Stimulated activated CD8-positive, alpha-beta memory T cell treated with anti-CD3 and anti-CD28 coated beads, Interleukin-4, amount 100 ng/mL, for 1 hour (primary cell): ENCODE results near the gene DYNC1LI2.

Experiments
- DNase-seq, 2 donors: peaks; one replicate each; pipeline ENCODE4 v3.0.0-alpha.2; 2020; ENCODE audit warnings: low read depth in 2 of 2, low spot score in 1 of 2

DYNC1LI2 gene

GRCh38 chr16:66740533-66740932, 10.9 kb downstream of the DYNC1LI2 start:
- no peak for DNase-seq

GRCh38 chr16:66740010-66740409, 11.4 kb downstream of the DYNC1LI2 start:
- DNase-seq, result no peak

DNA sequence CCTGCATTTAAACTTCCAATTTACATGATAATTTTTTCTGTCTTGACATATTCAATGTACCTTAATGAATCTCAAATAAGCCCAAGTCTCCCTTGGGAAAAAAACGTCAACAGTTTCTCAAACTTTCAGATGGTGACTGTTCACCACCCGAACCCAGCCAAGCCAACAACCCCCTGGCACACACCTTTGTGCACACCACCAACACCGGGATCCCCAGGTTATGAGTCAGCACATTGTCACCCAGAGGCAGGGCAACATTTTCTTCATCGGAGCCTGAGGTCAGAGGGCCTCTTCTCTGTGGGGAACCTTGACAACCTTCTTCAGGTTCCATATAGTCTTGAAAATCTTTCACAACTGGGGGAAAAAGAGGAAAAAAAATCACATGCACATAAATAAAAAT, 15.5 kb downstream of the DYNC1LI2 start:
- no peak for DNase-seq

GRCh38 chr16:66731101-66731500, 20.3 kb downstream of the DYNC1LI2 start:
- DNase-seq, result no peak

- DNase-seq, result no peak
These were observed 22.6 kb downstream of the DYNC1LI2 start for GRCh38 chr16:66728804-66729203.

DNA sequence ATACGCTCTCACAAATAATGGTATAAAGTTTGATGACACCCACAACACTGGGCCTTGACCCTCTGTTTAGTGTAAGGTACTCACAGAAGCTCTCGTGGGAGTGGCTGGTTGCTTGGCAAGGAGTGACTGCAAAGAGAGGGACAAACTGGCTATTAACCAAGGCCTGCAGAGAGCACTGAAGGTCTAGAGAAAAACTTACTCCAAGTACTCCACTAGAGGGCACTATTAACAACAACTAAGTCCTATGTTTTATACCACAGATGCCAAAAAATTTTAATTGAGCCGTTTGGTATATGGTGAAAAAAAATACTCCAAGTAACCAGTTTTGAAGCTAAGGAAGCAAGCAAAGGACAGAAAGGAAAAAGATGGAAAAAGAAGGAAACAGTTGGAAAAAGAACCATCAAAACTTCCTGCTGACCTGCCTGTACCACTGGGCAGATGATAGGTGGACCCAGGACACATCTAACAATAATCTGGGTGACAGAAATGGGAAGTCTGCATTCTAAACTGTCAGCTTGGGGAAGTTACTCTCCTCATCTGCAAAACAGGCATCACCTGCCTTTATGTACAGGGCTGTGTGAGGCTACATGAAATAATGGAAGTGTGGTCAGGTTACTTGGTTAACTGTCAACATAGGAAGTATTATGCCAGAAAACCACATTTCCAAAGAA, 23.2 kb downstream of the DYNC1LI2 start:
- no peak for DNase-seq

DNA sequence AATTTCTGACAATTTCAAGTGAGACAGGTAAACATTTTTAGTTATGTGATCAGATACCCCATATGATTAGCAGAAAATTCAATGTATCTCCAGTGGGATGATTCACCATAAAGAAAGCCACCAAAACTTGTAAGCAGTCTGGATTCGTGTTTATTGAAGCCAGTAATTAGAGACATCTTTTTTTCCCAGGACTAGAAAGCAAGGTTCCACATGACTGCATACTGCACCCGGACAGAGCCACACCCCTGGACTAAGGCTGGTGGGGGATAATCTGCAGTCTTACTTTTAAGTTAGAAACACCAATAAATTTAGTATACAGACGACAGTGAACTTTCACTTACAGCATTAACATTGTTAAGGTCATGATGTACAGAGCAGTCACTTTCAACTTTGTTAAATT, 30.6 kb downstream of the DYNC1LI2 start:
- no peak for DNase-seq

- no peak for DNase-seq
These were observed 32.2 kb downstream of the DYNC1LI2 start for GRCh38 chr16:66719246-66719645.

DNA sequence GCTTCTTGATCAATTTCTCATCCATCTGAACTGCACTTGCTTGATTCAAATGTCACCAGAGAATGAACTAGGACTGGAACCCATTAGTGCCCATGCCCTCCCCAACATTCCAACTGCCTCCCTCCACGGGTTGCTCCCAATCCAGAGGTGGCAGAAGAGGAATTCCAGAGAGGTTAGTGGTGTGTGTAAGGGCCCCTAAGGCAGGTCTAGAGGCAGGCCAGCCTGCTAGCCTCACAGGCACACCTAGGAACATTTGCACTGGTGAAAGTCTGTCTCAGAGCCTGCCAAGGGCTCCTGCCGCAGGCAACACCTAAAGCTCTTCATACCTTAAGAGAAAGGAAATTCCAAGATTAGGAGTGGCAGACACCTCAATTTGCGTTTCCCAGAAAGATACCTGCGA, 33.6 kb downstream of the DYNC1LI2 start:
- DNase-seq, result no peak

DNA sequence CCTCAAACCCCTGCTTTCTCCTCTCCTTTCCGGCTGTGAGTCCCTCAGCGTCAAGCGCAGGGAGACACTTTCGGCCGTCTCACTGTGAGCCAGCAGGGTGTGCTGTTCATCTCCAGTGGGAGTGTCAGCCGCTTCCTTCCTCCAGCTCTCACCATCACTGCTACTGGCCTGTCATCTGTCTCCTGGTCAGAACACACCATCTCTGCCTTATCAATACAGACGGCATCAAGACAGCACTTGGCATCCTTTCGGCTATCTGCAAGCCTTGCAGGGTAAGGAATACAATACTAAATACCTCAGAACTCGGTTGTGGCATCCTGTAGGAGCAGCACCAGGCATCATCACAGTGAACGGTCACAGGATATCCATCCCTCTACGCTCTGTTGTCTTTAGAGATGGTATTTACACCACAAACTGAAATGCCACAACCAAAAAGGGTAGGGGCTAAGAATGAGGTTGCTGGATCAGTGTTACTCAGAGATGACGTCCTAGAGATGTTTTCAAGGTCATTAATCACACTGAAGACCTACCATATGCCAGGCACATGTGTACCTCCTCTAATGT, 34.2 kb downstream of the DYNC1LI2 start:
- DNase-seq, result no peak

DNA sequence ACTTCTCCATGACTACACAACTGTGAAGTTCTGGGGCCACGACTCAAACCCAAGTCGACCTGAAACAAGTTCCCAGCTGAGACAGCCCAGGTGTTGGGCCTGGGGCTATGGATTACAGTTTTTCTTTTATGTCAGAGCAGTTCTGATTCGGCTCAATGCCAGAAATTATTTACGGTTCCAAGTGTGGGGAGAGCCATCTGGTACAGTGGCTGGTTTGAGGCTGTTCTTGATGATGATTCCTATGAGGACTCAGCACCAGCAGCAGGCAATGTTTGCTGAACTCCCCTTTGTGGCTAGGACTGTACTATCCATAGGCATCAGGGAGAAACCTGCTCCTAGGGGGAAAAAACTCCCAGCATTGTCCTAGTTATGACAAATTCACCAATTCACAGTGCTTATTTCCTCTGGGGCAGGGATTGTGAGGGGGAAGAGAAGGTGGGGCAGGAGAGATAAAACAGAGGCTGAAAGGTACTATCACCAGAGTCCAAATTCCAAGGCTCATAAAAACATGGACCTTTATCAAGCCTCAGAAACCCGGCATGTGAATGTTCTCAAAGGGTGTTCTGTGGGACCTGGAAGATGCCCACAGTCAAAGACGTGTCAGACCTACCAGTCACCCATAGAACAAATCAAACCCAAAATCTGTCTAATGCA, 36.6 kb downstream of the DYNC1LI2 start:
- DNase-seq, result no peak

DNA sequence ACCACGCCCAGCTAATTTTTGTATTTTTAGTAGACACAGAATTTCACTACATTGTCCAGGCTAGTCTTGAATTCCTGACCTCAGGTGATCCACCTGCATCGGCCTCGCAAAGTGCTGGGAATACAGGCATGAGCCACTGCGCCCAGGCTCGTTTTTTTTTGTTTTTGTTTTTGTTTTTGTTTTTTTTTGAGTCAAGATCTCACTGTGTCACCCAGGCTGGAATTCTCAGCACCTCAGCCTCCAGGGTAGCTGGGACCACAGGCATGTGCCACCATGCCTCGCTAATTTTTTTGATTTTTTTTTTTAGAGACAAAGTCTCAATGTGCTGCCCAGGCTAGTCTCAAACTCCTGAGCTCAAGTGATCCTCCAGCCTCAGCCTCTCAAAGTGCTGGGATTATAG, 37.3 kb downstream of the DYNC1LI2 start:
- no peak for DNase-seq

GRCh38 chr16:66713076-66713475, 38.3 kb downstream of the DYNC1LI2 start:
- no peak for DNase-seq

- DNase-seq, result no peak
These were observed 38.9 kb downstream of the DYNC1LI2 start for GRCh38 chr16:66712512-66712911.

- DNase-seq, result no peak
These were observed 39.8 kb downstream of the DYNC1LI2 start for GRCh38 chr16:66711581-66711980.

DNA sequence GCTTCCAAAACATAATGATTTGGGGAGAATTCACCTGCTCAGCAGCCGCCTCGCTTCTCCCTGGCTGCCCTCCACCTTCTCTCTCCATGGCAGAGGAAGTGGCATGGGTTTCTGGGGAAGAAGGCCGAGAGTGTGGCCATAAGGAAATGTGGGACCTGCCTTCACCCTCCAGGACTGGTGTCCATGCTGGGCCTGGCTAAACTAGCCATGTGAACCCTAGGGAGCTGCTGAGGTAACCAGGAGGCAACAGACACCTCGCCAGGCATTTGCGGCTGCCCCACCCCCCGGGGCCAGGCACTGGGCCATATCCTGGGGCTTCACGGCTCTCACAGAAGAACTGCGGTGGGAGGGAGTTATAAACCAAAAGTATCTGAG, 44.9 kb downstream of the DYNC1LI2 start:
- no peak for DNase-seq

DNA sequence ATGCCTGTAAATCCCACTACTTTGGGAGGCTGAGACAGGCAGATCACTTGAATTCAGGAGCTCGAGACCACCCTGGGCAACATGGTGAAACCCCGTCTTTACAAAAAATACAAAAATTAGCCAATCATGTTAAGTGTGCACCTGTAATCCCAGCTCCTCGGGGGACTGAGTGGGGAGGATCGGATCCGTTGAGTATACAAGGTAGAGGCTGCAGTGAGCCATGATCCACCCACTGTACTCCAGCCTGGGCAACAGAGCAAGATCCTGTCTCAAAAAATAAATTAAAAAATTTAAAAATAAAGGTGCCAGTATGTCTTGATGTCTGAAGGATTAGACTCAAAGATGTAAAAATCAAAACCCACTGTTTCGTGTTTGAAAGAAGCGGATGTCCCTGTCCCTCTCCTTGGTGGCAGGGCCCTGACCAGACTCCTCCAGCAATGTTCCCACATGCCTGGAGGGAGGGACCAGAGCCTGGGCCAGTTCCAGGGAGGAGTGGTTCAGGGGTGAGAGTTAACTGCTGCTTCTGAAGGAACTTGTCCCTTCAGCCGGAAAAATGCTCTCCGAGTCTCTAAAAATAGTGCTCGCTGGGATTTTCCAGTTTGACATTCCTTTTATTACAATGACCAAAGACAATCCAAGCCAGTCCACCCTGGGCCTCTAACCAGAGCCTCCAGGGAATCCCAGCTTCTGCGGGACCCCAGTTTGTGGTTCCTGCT, 45.5 kb downstream of the DYNC1LI2 start:
- DNase-seq, result no peak

GRCh38 chr16:66703406-66704215, 47.8 kb downstream of the DYNC1LI2 start:
- DNase-seq, result no peak

DNA sequence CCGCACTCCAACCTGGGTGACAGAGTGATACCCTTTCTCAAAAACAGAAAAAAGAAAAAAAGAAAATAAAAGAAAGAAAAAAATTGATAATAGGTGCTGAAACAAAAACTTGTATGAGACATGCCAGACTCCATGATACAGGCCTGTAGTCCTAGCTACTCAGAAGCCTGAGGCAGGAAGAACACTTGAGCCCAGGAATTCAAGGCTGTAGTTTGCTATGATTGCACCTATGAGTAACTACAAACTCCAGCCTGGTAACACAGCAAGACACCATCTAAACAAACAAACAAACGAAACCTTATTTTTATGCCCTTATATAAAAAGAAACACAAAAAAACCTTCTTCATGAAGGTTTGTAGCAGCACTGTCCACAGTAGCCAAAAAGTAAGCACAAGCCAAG, 49.9 kb downstream of the DYNC1LI2 start:
- no peak for DNase-seq

DNA sequence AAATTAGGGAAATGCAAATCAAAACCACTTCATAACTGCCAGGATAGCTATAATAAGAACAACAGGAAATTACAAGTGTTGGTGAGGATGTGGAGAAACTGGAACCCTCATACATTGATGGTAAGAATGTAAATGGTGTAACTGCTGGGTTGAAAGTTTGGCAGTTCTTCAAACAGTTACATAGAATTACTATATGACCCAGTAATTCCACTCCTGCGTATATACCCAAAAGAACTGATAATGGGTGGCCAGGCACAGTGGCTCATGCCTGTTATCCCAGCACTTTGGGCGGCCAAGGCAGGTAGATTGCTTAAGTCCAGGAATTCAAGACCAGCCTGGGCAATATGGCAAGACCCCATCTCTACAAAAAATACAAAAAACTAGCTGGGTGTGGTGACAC, 50.4 kb downstream of the DYNC1LI2 start:
- DNase-seq, result no peak

DNA sequence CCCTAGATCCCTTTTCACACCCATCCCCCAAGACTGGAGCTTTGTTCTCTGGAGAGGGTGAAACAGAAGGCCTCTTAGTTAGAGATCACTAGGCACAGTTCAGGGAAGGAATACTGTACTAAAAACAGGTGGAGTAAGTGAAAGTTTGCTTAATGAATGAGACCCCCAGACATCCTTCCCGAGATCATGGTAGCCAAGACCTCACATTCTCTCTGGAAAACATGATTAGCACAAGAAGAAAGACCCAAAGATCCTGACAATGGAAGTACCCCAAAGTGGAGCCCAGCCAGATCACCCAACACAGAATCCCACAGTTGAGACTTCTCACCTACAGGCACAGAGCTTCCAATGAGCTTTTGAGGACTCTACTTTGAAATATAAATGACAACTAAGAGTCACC, 51.5 kb downstream of the DYNC1LI2 start:
- DNase-seq, result no peak
